Vagina (tissue), 2 donors: ENCODE results near the gene MDN1.

ENCODE experiments used
- POLR2A ChIP-seq, 2 donors: fragments of 450-650 bp; IDR thresholded peaks; one replicate each; pipeline ENCODE4 v1.6.1; 2017; ENCODE audit warnings: antibody characterized with exemption in 2 of 2, mild to moderate bottlenecking in 2 of 2, moderate library complexity in 2 of 2
- POLR2AphosphoS5 ChIP-seq, 2 donors: sonication (generic); formaldehyde crosslinking; IDR thresholded peaks; one replicate each; pipeline ENCODE4 v1.9.0; 2017; ENCODE audit warnings: antibody characterized with exemption in 2 of 2, mild to moderate bottlenecking in 2 of 2, low read depth in 1 of 2; ENCODE audit not compliant: insufficient read depth in 1 of 2
- TF ChIP-seq, protein P1 (sequence below), 3 experiments: fragments of 450-650 bp in 2 of 3; fragments of 200-600 bp in 1 of 3; sonication (generic) in 1 of 3; IDR thresholded peaks; one replicate each; pipeline ENCODE4 v1.5.1; 2017 to 2019; ENCODE audit warnings: antibody characterized with exemption in 3 of 3, mild to moderate bottlenecking in 2 of 3, moderate library complexity in 2 of 3

DNA sequence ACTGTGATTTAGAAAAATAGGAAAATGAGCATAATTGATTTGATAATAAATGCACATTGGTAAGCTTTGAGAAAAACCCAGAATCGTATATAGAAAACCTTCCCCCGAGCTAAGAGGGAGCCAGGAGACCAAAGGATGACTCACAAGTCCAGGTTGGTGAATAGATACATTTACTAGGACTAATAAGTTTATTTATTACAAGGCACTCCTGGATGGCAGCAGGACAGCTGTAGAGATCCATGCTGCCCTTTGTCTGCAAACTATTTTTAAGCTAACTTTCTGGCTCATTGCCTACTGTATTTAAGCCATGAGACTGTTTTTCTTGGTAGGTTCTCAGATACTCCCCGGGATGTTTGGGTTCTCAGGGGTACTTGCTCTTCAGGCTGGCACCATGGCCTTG, 23.5 kb upstream of the MDN1 start:
- TF ChIP-seq POLR2A (IDR thresholded peaks at IDR 0.05) (no peak), POLR2AphosphoS5 (IDR thresholded peaks at IDR 0.05; ENCODE audit: insufficient read depth in 1 of 2, low read depth in 1 of 2) (no peak)
- TF ChIP-seq, protein P1, sequence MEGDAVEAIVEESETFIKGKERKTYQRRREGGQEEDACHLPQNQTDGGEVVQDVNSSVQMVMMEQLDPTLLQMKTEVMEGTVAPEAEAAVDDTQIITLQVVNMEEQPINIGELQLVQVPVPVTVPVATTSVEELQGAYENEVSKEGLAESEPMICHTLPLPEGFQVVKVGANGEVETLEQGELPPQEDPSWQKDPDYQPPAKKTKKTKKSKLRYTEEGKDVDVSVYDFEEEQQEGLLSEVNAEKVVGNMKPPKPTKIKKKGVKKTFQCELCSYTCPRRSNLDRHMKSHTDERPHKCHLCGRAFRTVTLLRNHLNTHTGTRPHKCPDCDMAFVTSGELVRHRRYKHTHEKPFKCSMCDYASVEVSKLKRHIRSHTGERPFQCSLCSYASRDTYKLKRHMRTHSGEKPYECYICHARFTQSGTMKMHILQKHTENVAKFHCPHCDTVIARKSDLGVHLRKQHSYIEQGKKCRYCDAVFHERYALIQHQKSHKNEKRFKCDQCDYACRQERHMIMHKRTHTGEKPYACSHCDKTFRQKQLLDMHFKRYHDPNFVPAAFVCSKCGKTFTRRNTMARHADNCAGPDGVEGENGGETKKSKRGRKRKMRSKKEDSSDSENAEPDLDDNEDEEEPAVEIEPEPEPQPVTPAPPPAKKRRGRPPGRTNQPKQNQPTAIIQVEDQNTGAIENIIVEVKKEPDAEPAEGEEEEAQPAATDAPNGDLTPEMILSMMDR (IDR thresholded peaks at IDR 0.05) = no peak
